ENCODE measurements around the gene PMF1.

- no peak for TF ChIP-seq MAX (IDR thresholded peaks at IDR 0.05)
- TF ChIP-seq CEBPB (IDR thresholded peaks at IDR 0.05) = no peak
- no peak for TF ChIP-seq TAF1 (IDR thresholded peaks at IDR 0.05; ENCODE audit: low read depth)
- TF ChIP-seq CREB1 (IDR thresholded peaks at IDR 0.05; ENCODE audit: low read depth) = no peak
- TF ChIP-seq RAD21 (IDR thresholded peaks at IDR 0.05; ENCODE audit: low read depth) = no peak
- TF ChIP-seq EP300 (IDR thresholded peaks at IDR 0.05; ENCODE audit: borderline replicate concordance) = no peak
- TF ChIP-seq REST (IDR thresholded peaks at IDR 0.05; ENCODE audit: low read depth) = no peak
- no peak for TF ChIP-seq YY1 (IDR thresholded peaks at IDR 0.05; ENCODE audit: low read depth)
- no peak for TF ChIP-seq TEAD4 (IDR thresholded peaks at IDR 0.05)
- TF ChIP-seq FOXM1 (IDR thresholded peaks at IDR 0.05; ENCODE audit: borderline replicate concordance, low read depth) = no peak
- TF ChIP-seq ZBTB7A (IDR thresholded peaks at IDR 0.05; ENCODE audit: low read depth) = no peak
- no peak for TF ChIP-seq USF1 (IDR thresholded peaks at IDR 0.05)
Measured at GRCh38 chr1:156259805-156260204, 47.0 kb downstream of the PMF1 start.
